Keratinocyte (primary cell): ENCODE data around the gene CHCHD6. TPM values are rescaled to one million over a fixed set of nuclear protein-coding genes. Genes with fewer than 3 reads are reported as not detected.

Experiments
- DNase-seq: peaks from one replicate; pipeline ENCODE4 v3.0.0-alpha.2; 2011; ENCODE audit warnings: low read depth, missing footprints, low spot score
- FAIRE-seq: peaks from 2 replicates; lab custom pipeline; 2011; peaks lifted over from hg19 to GRCh38; lab: Jason Lieb, UNC
- H2AFZ ChIP-seq: 2 replicates; pipeline ENCODE4 v1.6.0; 2012; ENCODE audit warnings: low read length, control low read depth, inconsistent platforms; ENCODE audit not compliant: control insufficient read depth
- H3K27ac ChIP-seq: 2 replicates; pipeline ENCODE4 v1.5.1; 2011; ENCODE audit warnings: low read length; ENCODE audit not compliant: control insufficient read depth, insufficient read depth
- H3K27me3 ChIP-seq: 3 replicates; pipeline ENCODE4 v1.6.0; 2011; ENCODE audit warnings: low read length; ENCODE audit not compliant: control insufficient read depth, insufficient read depth; ENCODE audit errors: extremely low read depth
- H3K36me3 ChIP-seq, 2 experiments: 2 replicates in 1 of 2; 3 replicates in 1 of 2; pipeline ENCODE4 v1.5.1; 2011; ENCODE audit warnings: low read length in 2 of 2, mild to moderate bottlenecking in 1 of 2; ENCODE audit not compliant: control insufficient read depth in 2 of 2, insufficient read depth in 2 of 2; ENCODE audit errors: extremely low read depth in 1 of 2
- H3K4me1 ChIP-seq: 3 replicates; pipeline ENCODE4 v1.5.1; 2011; ENCODE audit warnings: low read length; ENCODE audit not compliant: control insufficient read depth, insufficient read depth; ENCODE audit errors: extremely low read depth
- H3K4me2 ChIP-seq: 3 replicates; pipeline ENCODE4 v1.6.0; 2011; ENCODE audit warnings: low read depth, low read length; ENCODE audit not compliant: control insufficient read depth, insufficient read depth; ENCODE audit errors: extremely low read depth
- H3K4me3 ChIP-seq, 3 experiments: fragments of 200-600 bp in 1 of 3; sonication (generic) in 1 of 3; 2 replicates in 2 of 3; 3 replicates in 1 of 3; pipeline ENCODE4 v1.5.1; 2011 to 2016; ENCODE audit warnings: low read length in 3 of 3, mild to moderate bottlenecking in 3 of 3, control low read depth in 2 of 3, inconsistent platforms in 1 of 3, low read depth in 1 of 3, mixed read lengths in 1 of 3, mixed run types in 1 of 3, moderate library complexity in 1 of 3; ENCODE audit not compliant: control insufficient read depth in 2 of 3, insufficient read depth in 2 of 3; ENCODE audit errors: extremely low read depth in 1 of 3
- H3K79me2 ChIP-seq: 2 replicates; pipeline ENCODE4 v1.6.0; 2012; ENCODE audit warnings: low read length; ENCODE audit not compliant: control insufficient read depth, insufficient read depth
- H3K9ac ChIP-seq: 3 replicates; pipeline ENCODE4 v1.6.0; 2011; ENCODE audit warnings: low read length; ENCODE audit not compliant: control insufficient read depth, insufficient read depth; ENCODE audit errors: extremely low read depth
- H3K9me1 ChIP-seq: 3 replicates; pipeline ENCODE4 v1.6.0; 2011; ENCODE audit warnings: low read length; ENCODE audit not compliant: control insufficient read depth, insufficient read depth; ENCODE audit errors: extremely low read depth
- H3K9me3 ChIP-seq: 2 replicates; pipeline ENCODE4 v1.5.1; 2012; ENCODE audit warnings: low read depth, low read length; ENCODE audit not compliant: control insufficient read depth
- H4K20me1 ChIP-seq: 3 replicates; pipeline ENCODE4 v1.6.0; 2011; ENCODE audit warnings: low read length; ENCODE audit not compliant: control insufficient read depth, insufficient read depth; ENCODE audit errors: extremely low read depth
- EZH2 ChIP-seq: IDR thresholded peaks from one replicate; pipeline ENCODE4 v1.6.1; 2012; ENCODE audit warnings: inconsistent platforms, mild to moderate bottlenecking, low read length, moderate library complexity
- dilution Hi-C: fragments of 300-500 bp; cut with MboI; formaldehyde crosslinking; loops from one replicate; pipeline ENCODE4 v1.7.0; 2020; ENCODE audit warnings: low sequenced_read_pairs; ENCODE audit not compliant: extremely low pct_ligation_motif_present
- polyA plus RNA-seq, 5 experiments: library from polyadenylated mRNA; depleted of rRNA in 3 of 5; stranded (reverse) in 3 of 5; stranded (forward) in 1 of 5; unstranded in 1 of 5; fragments of >200 nt; gene quantifications; 1 replicate in 1 of 5; 2 replicates in 3 of 5; 3 replicates in 1 of 5; pipeline versions ENCODE4 v1.2.1 to v1.2.3, GENCODE V29; 2011 to 2012; ENCODE audit warnings: missing spikeins in 2 of 5, low read depth in 1 of 5, low replicate concordance in 1 of 5
- TF ChIP-seq, protein P1 (sequence below), 3 experiments: IDR thresholded peaks in 1 of 3; conservative IDR thresholded peaks in 1 of 3; optimal IDR thresholded peaks in 1 of 3; 2 replicates in 2 of 3; 3 replicates in 1 of 3; pipeline versions ENCODE3 to v1.5.1; 2011; ENCODE audit warnings: low read length in 3 of 3, mild to moderate bottlenecking in 3 of 3, moderate library complexity in 2 of 3, control low read depth in 1 of 3, inconsistent platforms in 1 of 3; ENCODE audit not compliant: insufficient read depth in 2 of 3; ENCODE audit errors: extremely low read depth in 1 of 3

Gene CHCHD6
- polyA plus RNA-seq, 1 donor (not counting 4 experiments of a cell fraction or from before 2014, with no cell fraction given): 21.7 TPM

DNA sequence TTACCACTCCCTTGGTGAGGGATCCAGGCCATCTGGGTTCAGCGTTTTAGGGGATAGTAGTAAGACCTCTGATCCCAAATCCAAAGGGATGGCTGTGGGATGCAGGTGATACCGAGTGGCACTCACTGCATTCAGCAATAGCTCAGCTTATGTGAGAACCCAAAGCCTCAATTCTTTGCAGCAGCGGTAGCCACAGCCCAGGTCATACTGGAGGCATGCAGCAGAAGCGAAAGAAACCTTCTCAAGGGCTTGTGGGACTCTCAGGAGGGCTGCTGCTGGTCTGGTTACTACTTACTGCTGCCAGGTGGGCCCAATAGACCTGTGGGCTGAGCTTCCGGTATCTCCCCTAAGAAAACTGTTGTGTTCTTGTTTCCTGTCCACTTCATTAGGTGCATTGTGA, 38.0 kb downstream of the CHCHD6 start:
- dilution Hi-C loops: no loop called here
- H3K27me3 ChIP-seq: no peaks in the 10 kb centered on the region
- no peak overlapping the region for H3K4me3 ChIP-seq
- no peak overlapping the region for H3K9ac ChIP-seq
- TF ChIP-seq EZH2: no peak
- TF ChIP-seq, protein P1, sequence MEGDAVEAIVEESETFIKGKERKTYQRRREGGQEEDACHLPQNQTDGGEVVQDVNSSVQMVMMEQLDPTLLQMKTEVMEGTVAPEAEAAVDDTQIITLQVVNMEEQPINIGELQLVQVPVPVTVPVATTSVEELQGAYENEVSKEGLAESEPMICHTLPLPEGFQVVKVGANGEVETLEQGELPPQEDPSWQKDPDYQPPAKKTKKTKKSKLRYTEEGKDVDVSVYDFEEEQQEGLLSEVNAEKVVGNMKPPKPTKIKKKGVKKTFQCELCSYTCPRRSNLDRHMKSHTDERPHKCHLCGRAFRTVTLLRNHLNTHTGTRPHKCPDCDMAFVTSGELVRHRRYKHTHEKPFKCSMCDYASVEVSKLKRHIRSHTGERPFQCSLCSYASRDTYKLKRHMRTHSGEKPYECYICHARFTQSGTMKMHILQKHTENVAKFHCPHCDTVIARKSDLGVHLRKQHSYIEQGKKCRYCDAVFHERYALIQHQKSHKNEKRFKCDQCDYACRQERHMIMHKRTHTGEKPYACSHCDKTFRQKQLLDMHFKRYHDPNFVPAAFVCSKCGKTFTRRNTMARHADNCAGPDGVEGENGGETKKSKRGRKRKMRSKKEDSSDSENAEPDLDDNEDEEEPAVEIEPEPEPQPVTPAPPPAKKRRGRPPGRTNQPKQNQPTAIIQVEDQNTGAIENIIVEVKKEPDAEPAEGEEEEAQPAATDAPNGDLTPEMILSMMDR (optimal IDR thresholded peaks at IDR 0.05 in 1 of 3, IDR thresholded peaks at IDR 0.05 in 1 of 3, conservative IDR thresholded peaks at IDR 0.05 in 1 of 3; ENCODE audit: extremely low read depth in 1 of 3, insufficient read depth in 2 of 3, low read length in 3 of 3): no peak
- H3K4me1 ChIP-seq: no peaks in the 10 kb centered on the region
- no peak overlapping the region for H3K4me2 ChIP-seq
- no peaks in the 10 kb centered on the region for H3K79me2 ChIP-seq
- H4K20me1 ChIP-seq: no peaks in the 10 kb centered on the region
- H3K27ac ChIP-seq: no peak overlapping the region
- no peak overlapping the region for H2AFZ ChIP-seq
- DNase-seq: no peak
- H3K36me3 ChIP-seq: peaks cover 3 to 5% of the 10 kb centered on the region in 2 experiments
- H3K9me3 ChIP-seq: no peaks in the 10 kb centered on the region
- H3K9me1 ChIP-seq: no peaks in the 10 kb centered on the region
- FAIRE-seq: no peak

DNA sequence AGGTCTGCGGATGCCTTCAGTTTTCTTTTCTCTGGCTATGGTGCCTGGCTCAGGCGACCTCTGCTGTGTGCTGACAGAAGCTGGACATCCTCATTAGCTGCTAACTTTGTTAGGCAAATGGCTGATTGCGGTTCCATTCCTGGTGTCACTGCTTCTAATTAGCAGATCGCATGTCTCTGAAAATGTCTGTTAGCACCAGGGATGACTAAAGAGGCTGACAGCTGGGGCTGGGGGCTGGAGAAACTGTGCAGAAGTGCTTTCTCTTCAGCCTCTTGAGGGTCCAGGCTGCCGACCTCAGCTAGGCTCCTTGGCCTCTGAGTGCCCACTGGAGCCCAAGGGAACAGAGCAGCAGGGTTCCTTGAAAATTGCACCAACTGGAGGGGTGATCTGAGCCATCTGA, 39.3 kb downstream of the CHCHD6 start:
- Histone ChIP-seq H3K4me3 (no peak overlapping the region), H3K9ac (no peak overlapping the region), H3K36me3 (peaks cover 2 to 3% of the 10 kb centered on the region in 2 experiments), H2AFZ (no peak overlapping the region), H4K20me1 (no peaks in the 10 kb centered on the region), H3K9me3 (no peaks in the 10 kb centered on the region), H3K4me2 (no peak overlapping the region), H3K27ac (no peak overlapping the region), H3K79me2 (no peaks in the 10 kb centered on the region), H3K4me1 (no peaks in the 10 kb centered on the region), H3K9me1 (no peaks in the 10 kb centered on the region), H3K27me3 (no peaks in the 10 kb centered on the region)
- dilution Hi-C loops: no loop called here
- DNase-seq (no peak), FAIRE-seq (no peak)
- TF ChIP-seq, protein P1 (optimal IDR thresholded peaks at IDR 0.05 in 1 of 3, IDR thresholded peaks at IDR 0.05 in 1 of 3, conservative IDR thresholded peaks at IDR 0.05 in 1 of 3; ENCODE audit: extremely low read depth in 1 of 3, insufficient read depth in 2 of 3, low read length in 3 of 3): no peak
- TF ChIP-seq EZH2: no peak
